Neural cell (in vitro differentiated cells): ENCODE data around the gene CFAP221. TPM values are rescaled to one million over a fixed set of nuclear protein-coding genes. Genes with fewer than 3 reads are reported as not detected.

Experiments used
- H2AFZ ChIP-seq: fragments of 200-600, 300-800 bp; sonication (generic), shearing (Covaris generic); 2 replicates; pipeline ENCODE4 v1.6.0; 2014; ENCODE audit warnings: low read depth, mild to moderate bottlenecking, antibody characterized with exemption, low read length, moderate library complexity
- H3F3A ChIP-seq: fragments of 200-600 bp; shearing (Covaris generic); 2 replicates; pipeline ENCODE4 v1.6.1; 2016; ENCODE audit warnings: mild to moderate bottlenecking, moderate library complexity, mixed read lengths, antibody characterized with exemption, low read length; ENCODE audit not compliant: insufficient read depth, poor library complexity, severe bottlenecking
- H3K27ac ChIP-seq: fragments of 200-600, 300-800 bp; sonication (generic), shearing (Covaris generic); 2 replicates; pipeline ENCODE4 v1.5.1; 2014; ENCODE audit warnings: mild to moderate bottlenecking, low read length, moderate library complexity
- H3K27me3 ChIP-seq: fragments of 300-800, 200-600 bp; sonication (generic), shearing (Covaris generic); 2 replicates; pipeline ENCODE4 v1.6.0; 2014; ENCODE audit warnings: mild to moderate bottlenecking, low read depth, low read length, moderate library complexity; ENCODE audit not compliant: insufficient read depth
- H3K36me3 ChIP-seq: fragments of 300-800, 200-600 bp; sonication (generic), shearing (Covaris generic); 2 replicates; pipeline ENCODE4 v1.5.1; 2014; ENCODE audit warnings: mild to moderate bottlenecking, antibody characterized with exemption, low read length, moderate library complexity; ENCODE audit not compliant: insufficient read depth
- H3K4me2 ChIP-seq: fragments of 300-800, 200-600 bp; sonication (generic), shearing (Covaris generic); 2 replicates; pipeline ENCODE4 v1.6.0; 2014; ENCODE audit warnings: mild to moderate bottlenecking, low read length
- H3K4me3 ChIP-seq: fragments of 300-800, 200-600 bp; sonication (generic), shearing (Covaris generic); 2 replicates; pipeline ENCODE4 v1.5.1; 2014; ENCODE audit warnings: mild to moderate bottlenecking, low read length, moderate library complexity
- H3K79me2 ChIP-seq: fragments of 200-600 bp; shearing (Covaris generic); replicated peaks from 2 replicates; pipeline ENCODE4 v1.6.0; 2014; ENCODE audit warnings: mild to moderate bottlenecking, low read length, moderate library complexity; ENCODE audit not compliant: insufficient read depth
- H3K9ac ChIP-seq: fragments of 300-800, 200-600 bp; sonication (generic), shearing (Covaris generic); 2 replicates; pipeline ENCODE4 v1.6.1; 2016; ENCODE audit warnings: mild to moderate bottlenecking, low read length, mixed read lengths
- H3K9me2 ChIP-seq: fragments of 200-600 bp; shearing (Covaris generic); 2 replicates; pipeline ENCODE4 v1.6.1; 2016; ENCODE audit warnings: mild to moderate bottlenecking, low read length, mixed read lengths; ENCODE audit not compliant: insufficient read depth
- H3K9me3 ChIP-seq: fragments of 200-600, 300-800 bp; sonication (generic), shearing (Covaris generic); 2 replicates; pipeline ENCODE4 v1.6.1; 2016; ENCODE audit warnings: mild to moderate bottlenecking, mixed run types, low read length, moderate library complexity, mixed read lengths
- H4K20me1 ChIP-seq: fragments of 200-600 bp; shearing (Covaris generic); 2 replicates; pipeline ENCODE4 v1.6.1; 2016; ENCODE audit warnings: mild to moderate bottlenecking, mixed run types; ENCODE audit not compliant: insufficient read depth
- CTCF ChIP-seq: fragments of 450-650 bp; IDR thresholded peaks from 2 replicates; pipeline ENCODE4 v1.5.1; 2014; ENCODE audit warnings: antibody characterized with exemption, mild to moderate bottlenecking, moderate library complexity; ENCODE audit not compliant: poor library complexity, severe bottlenecking
- EP300 ChIP-seq: fragments of 450-650 bp; conservative IDR thresholded peaks from 2 replicates; pipeline ENCODE4 v1.6.1; 2014; ENCODE audit warnings: antibody characterized with exemption, mild to moderate bottlenecking, moderate library complexity; ENCODE audit not compliant: poor library complexity, severe bottlenecking
- EZH2 ChIP-seq: fragments of 200-600, 300-800 bp; shearing (Covaris generic), sonication (generic); IDR thresholded peaks from 2 replicates; pipeline ENCODE4 v1.6.1; 2014; ENCODE audit warnings: antibody characterized with exemption, low read length, borderline replicate concordance, mild to moderate bottlenecking; ENCODE audit not compliant: insufficient read depth, poor library complexity, severe bottlenecking
- MXI1 ChIP-seq: fragments of 450-650 bp; conservative IDR thresholded peaks from 2 replicates; pipeline ENCODE4 v1.6.1; 2014; ENCODE audit warnings: antibody characterized with exemption, mild to moderate bottlenecking; ENCODE audit not compliant: poor library complexity, severe bottlenecking
- POLR2AphosphoS5 ChIP-seq: IDR thresholded peaks from 2 replicates; pipeline ENCODE4 v1.6.1; 2012
- RAD21 ChIP-seq: fragments of 450-650 bp; conservative IDR thresholded peaks from 2 replicates; pipeline ENCODE4 v1.6.1; 2014; ENCODE audit warnings: antibody characterized with exemption, mild to moderate bottlenecking, moderate library complexity
- REST ChIP-seq: IDR thresholded peaks from 2 replicates; pipeline ENCODE4 v1.6.1; 2012; ENCODE audit warnings: borderline replicate concordance
- SMC3 ChIP-seq: fragments of 450-650 bp; conservative IDR thresholded peaks from 2 replicates; pipeline ENCODE4 v1.6.1; 2014; ENCODE audit warnings: antibody characterized with exemption, mild to moderate bottlenecking, moderate library complexity; ENCODE audit not compliant: poor library complexity
- TAF1 ChIP-seq: IDR thresholded peaks from 2 replicates; pipeline ENCODE4 v1.6.1; 2012; ENCODE audit warnings: low read depth
- polyA plus RNA-seq: library from polyadenylated mRNA; depleted of rRNA; stranded (reverse); fragments of >200 nt; gene quantifications from 2 replicates; pipeline ENCODE4 v1.2.3, GENCODE V29; 2014

CFAP221 gene
- polyA plus RNA-seq, 1 donor from 2014 or later, result 7.0 TPM

GRCh38 chr2:119536707-119537106, 7.5 kb upstream of the CFAP221 start (continued):
- TF ChIP-seq POLR2AphosphoS5, result no peak

GRCh38 chr2:119537792-119538191, 6.5 kb upstream of the CFAP221 start:
- Histone ChIP-seq H3K9me2 (no peaks in the 10 kb centered on the region), H4K20me1 (no peaks in the 10 kb centered on the region), H3K9me3 (peaks cover 10% of the 10 kb centered on the region), H3K36me3 (no peaks in the 10 kb centered on the region), H3K9ac (no peak overlapping the region), H2AFZ (no peak overlapping the region), H3K79me2 (no peaks in the 10 kb centered on the region), H3K27me3 (no peaks in the 10 kb centered on the region), H3F3A (no peaks in the 10 kb centered on the region), H3K4me3 (no peak overlapping the region), H3K4me2 (no peak overlapping the region), H3K27ac (no peak overlapping the region)
- TF ChIP-seq SMC3, result no peak
- no peak for TF ChIP-seq EP300
- no peak for TF ChIP-seq EZH2
- no peak for TF ChIP-seq MXI1
- no peak for TF ChIP-seq POLR2AphosphoS5
- TF ChIP-seq RAD21, result no peak
- no peak for TF ChIP-seq REST
- TF ChIP-seq CTCF, result no peak
- no peak for TF ChIP-seq TAF1

DNA sequence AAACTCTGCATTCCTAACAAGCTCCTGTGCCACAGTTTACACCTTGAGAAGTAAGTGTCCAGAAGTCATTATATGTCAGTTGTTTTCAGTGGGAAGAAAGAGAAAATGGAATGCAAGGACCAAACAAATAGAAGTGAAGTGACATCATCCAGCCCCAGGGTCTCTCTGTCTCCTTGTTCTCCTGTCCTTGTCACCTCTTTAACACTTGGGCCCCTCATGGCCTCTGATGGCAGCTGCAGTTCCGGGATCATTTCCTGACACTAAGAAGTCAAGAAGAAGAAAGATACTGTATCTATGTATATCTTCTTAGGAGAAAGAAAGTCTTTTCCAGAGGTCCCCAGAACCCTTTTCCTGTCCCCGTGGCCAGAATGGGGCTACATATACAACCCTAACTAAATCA, 2.8 kb upstream of the CFAP221 start:
- H3K27ac ChIP-seq, result no peak overlapping the region
- no peaks in the 10 kb centered on the region for H4K20me1 ChIP-seq
- no peaks in the 10 kb centered on the region for H3K9me3 ChIP-seq
- H3K79me2 ChIP-seq, result no peaks in the 10 kb centered on the region
- no peak overlapping the region for H3K4me2 ChIP-seq
- H2AFZ ChIP-seq, result no peak overlapping the region
- no peak overlapping the region for H3K4me3 ChIP-seq
- no peaks in the 10 kb centered on the region for H3K36me3 ChIP-seq
- H3K27me3 ChIP-seq, result no peaks in the 10 kb centered on the region
- H3K9me2 ChIP-seq, result no peaks in the 10 kb centered on the region
- H3F3A ChIP-seq, result no peaks in the 10 kb centered on the region
- TF ChIP-seq POLR2AphosphoS5 (no peak), MXI1 (no peak), TAF1 (no peak), CTCF (no peak), REST (no peak), EZH2 (no peak), EP300 (no peak), RAD21 (no peak), SMC3 (no peak)
- H3K9ac ChIP-seq, result no peak overlapping the region
